HG02763 (cell line): Measurements from ENCODE around the gene CHD5.
"Not testable (repeated sequence)": the region's sequence is repeated elsewhere in the genome, so short reads cannot be mapped to it uniquely, and the experiment has no call there.

ENCODE experiments used
- ATAC-seq: cut with Tn5 transposase; IDR thresholded peaks from one replicate; pipeline ENCODE4 v1.9.1; 2021; ENCODE audit warnings: mild to moderate bottlenecking, moderate library complexity; ENCODE audit not compliant: unreplicated experiment

Gene CHD5

DNA sequence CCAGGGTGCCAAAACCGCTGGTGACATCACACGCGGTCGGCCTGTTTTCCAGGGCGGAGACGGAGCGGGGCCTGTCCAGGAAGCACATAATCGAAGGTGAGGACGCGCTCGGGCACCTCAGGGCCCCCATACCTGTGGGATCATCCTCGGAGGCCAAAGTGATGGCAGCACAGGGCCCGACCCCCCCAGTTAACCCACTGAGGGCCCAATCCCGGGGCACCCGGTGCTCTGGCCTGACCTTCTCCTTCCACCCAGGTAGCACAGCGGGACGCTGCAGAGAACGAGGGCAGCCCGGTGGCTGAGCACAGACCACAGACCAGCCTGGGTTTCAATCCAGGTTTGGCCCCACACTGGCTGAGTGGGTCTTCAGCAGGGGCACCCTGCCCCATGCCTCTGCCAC, 91.2 kb downstream of the CHD5 start:
- no peak for ATAC-seq

- ATAC-seq: no peak
Measured at GRCh38 chr1:6087958-6088357, 92.2 kb downstream of the CHD5 start.

GRCh38 chr1:6087377-6087772, 92.7 kb downstream of the CHD5 start:
- no peak for ATAC-seq

DNA sequence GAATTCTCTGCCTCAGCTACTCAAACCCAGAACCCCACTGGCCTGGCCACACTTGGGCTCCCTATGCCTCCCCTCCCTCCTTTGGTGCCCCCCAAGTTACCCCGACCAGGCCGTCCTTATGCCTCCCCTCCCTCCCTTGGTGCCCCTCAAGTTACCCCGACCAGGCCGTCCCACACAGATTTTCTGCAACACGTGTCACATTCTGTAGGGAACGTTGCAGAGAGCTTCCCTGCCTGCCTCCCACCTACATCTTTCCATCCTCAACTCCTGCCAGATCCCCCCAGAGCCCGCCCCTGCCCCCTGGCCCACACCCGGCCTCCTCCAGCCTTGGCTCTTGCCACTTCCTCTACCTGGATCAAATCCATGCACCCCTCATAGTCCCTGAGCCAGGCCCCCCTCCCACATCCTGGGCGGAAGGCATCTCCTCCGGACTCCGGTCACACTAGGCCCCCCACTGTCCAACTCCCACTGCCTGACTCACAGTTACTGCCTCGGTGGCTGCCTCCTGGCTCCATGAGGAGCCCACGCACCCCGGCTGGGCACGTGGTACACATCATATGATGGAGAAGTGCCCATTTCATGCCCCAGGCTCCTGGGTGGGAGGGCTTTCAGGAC, 93.3 kb downstream of the CHD5 start:
- ATAC-seq: no peak

DNA sequence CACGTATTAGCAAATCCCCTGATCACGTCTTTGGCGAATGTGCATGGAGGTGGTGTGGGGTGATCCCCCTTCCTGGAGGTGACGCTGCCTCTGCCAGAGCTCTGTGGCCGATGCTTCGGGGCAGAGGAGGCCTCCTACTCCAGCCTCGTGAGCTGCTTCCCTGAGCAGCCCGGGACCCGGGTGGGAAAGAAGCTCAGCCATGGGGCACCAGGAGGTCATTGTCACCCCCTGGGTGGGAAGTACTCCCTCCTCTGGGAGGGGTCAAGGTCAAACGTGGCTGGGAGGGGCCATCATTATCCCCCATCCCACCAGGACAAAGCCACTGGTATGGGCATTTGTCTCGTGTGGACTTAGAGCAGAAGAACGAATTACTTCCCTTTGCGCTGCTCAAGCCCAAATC, 93.8 kb downstream of the CHD5 start:
- no peak for ATAC-seq

GRCh38 chr1:6085666-6086065, 94.5 kb downstream of the CHD5 start:
- no peak for ATAC-seq

DNA sequence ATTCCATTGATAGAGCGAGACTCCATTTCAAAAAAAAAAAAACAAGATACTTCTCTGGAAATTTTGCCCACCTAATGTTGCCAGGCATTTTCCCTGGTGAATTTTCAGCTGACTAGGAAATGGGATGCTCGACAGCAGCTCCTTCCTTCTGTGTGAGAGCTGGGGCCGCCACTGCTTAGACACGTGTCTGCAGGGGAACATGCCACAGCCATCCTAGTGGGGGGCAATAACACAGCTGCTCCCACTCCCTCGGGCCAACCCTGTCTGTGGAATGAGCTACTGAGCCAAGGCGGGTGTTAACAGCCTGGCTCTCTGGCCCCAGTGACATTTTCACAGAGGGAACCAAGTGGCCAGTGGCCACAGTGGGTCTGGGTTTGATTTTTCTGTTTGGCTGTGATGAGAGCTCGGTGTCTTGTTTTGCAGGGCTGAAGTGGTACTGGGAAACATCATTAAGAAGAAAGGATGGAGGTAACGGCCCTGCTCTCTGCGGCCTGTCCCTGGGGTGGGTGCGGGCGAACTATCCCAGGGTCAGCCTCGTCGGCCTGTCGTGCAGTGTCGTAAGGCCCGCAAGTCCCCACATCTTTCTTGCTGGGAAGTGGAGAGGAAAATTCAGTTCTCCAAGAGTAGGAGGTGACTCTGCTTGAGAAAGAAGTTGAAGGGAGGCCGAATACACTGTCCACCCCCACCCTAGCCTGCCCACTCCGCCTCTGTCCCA, 95.2 kb downstream of the CHD5 start:
- no peak for ATAC-seq

- no peak for ATAC-seq
Measured at GRCh38 chr1:6083801-6084446, 96.2 kb downstream of the CHD5 start.

DNA sequence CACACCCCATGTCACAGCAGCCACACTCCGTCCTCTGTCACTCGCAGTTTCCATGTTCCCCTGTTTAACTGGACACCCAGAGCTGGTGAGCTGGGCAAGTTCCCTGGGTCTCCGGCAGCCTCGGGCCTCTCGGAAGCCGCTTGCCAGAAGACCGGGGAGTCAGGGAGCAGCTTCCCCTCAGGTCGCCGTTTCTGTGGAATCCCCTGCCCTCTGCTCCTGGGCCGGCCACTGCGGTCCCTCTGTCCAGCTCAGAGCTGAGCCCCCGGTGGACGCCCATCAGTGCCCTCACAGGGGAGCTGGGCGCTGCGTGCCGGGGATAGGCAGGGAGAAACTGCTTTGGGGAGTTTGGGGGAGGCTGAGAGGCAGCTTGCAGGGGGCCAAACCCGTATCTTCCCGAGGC, 96.7 kb downstream of the CHD5 start:
- no peak for ATAC-seq

- ATAC-seq: no peak
Measured at GRCh38 chr1:6082430-6082971, 97.6 kb downstream of the CHD5 start.

DNA sequence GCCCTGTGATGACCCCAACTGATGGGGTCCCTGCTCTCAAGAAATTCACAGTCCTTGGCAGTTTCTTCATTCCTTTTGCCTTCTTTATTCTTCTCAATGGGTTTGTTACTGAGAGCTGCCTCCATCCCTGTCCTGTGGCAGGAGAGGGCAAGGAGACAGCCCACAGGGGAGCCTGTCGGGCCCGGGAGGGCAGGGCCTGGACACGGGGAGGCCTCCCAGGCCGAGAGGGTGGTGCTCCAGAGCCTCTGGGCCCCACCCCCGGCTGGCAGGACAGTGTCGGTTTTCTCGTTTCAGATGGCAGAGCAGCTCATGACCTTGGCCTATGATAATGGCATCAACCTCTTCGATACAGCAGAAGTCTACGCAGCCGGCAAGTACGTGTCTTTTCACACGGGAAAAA, 98.2 kb downstream of the CHD5 start:
- no peak for ATAC-seq

- no peak for ATAC-seq
Measured at GRCh38 chr1:6080469-6080868, 99.7 kb downstream of the CHD5 start.

- ATAC-seq: no peak
Measured at GRCh38 chr1:6077919-6078318, 102.2 kb downstream of the CHD5 start.

DNA sequence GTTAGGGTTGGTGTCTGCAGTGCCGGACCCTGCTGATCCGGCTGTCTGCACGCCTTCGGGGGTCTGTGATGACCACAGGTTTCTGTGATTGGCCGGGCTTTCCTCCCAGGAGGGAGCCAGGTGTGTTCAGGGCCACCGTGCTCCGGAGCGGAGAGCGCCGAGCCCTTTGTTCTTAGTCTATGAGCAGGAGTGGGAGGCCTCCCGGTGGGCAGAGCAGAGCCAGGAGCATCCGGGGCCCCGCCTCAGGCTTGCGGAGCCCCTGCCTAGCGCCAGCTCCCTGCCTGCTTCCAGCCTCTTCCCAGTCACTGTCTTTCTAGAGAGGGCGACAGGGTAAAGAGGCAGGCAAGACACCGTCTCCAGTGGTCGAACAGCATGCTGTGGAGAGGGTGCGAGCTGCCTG, 102.6 kb downstream of the CHD5 start:
- no peak for ATAC-seq

DNA sequence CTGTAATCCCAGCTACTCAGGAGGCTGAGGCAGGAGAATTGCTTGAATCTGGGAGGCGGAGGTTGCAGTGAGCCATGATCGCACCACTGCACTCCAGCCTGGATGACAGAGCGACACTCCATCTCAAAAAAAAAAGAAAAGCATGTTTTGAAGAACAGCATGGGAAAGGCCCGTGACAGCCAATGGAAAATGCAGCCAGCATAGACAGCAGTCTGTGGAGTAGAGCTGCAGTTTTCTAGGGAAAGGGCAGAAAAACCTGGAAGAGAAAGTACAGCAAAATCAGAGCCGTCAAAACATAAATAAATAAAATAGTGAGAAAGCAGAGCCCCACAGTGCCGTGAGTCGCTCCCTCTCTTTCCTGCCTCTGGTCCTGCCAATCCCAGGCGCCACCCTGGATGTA, 103.1 kb downstream of the CHD5 start:
- not testable (repeated sequence) for ATAC-seq

- ATAC-seq: no peak
Measured at GRCh38 chr1:6075748-6076147, 104.4 kb downstream of the CHD5 start.

GRCh38 chr1:6074192-6074901, 105.8 kb downstream of the CHD5 start:
- no peak for ATAC-seq

GRCh38 chr1:6073480-6074053, 106.6 kb downstream of the CHD5 start:
- ATAC-seq: no peak

DNA sequence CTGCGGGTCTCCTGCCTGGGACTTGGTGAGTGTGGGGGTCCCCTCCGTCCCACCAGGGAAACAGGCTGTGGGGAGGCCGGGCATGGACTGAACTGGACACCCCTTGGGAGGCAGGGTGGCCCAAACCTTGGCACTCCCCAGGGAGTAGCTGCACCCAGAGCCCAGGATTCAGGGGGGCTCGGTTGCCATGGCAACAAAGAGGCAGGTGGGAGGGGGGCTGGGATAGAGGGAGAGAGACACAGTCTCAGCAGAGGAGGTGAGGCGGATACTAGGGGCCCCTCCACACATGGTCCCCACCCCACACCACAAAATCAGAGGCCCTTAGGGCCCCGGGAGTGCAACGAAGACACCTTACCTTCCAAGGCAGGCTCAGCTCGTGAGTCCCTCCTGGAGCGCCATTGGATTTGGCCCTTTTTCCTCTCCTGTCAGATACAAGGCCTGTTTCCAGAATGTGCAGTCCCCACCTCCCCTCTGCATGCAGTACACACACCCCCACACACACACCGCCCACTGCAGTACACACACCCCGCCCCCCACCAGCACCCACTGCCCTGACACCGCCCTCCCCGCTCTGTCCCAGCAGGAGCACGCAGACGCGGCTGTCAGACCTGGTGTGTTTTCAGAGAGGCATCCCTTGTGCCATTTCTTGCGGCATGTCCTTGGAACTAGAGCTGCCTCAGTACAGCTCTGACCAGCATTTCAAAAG, 107.2 kb downstream of the CHD5 start:
- no peak for ATAC-seq

GRCh38 chr1:6071219-6071618, 108.9 kb downstream of the CHD5 start:
- no peak for ATAC-seq
